GM23248 (cell line): ENCODE measurements around the gene IRS1. TPM values are rescaled to one million over a fixed set of nuclear protein-coding genes. Genes with fewer than 3 reads are reported as not detected.

Source experiments
- DNase-seq: peaks from one replicate; pipeline ENCODE4 v3.0.0-alpha.2; 2015
- H2AFZ ChIP-seq: fragments of 200-600 bp; sonication (generic); 2 replicates; pipeline ENCODE4 v1.6.1; 2016; ENCODE audit warnings: antibody characterized with exemption
- H3F3A ChIP-seq: fragments of 200-600 bp; sonication (generic); 2 replicates; pipeline ENCODE4 v1.6.1; 2016; ENCODE audit warnings: mild to moderate bottlenecking, antibody characterized with exemption, mixed run types; ENCODE audit not compliant: insufficient read depth
- H3K27ac ChIP-seq: fragments of 200-600 bp; sonication (generic); 2 replicates; pipeline ENCODE4 v1.5.1; 2016; ENCODE audit warnings: mild to moderate bottlenecking
- H3K27me3 ChIP-seq: fragments of 200-600 bp; sonication (generic); replicated peaks from 2 replicates; pipeline ENCODE4 v1.6.1; 2016; ENCODE audit warnings: mild to moderate bottlenecking; ENCODE audit not compliant: insufficient read depth
- H3K36me3 ChIP-seq: fragments of 200-600 bp; sonication (generic); 2 replicates; pipeline ENCODE4 v1.6.1; 2016; ENCODE audit warnings: low read depth, mild to moderate bottlenecking
- H3K4me1 ChIP-seq: fragments of 200-600 bp; sonication (generic); 2 replicates; pipeline ENCODE4 v1.6.1; 2016; ENCODE audit warnings: mild to moderate bottlenecking; ENCODE audit not compliant: insufficient read depth
- H3K4me2 ChIP-seq: fragments of 200-600 bp; sonication (generic); one replicate; pipeline ENCODE4 v1.6.1; 2016; ENCODE audit warnings: mild to moderate bottlenecking; ENCODE audit not compliant: unreplicated experiment
- H3K4me3 ChIP-seq: fragments of 200-600 bp; sonication (generic); 2 replicates; pipeline ENCODE4 v1.5.1; 2016; ENCODE audit warnings: mild to moderate bottlenecking
- H3K79me2 ChIP-seq: fragments of 200-600 bp; sonication (generic); 2 replicates; pipeline ENCODE4 v1.6.1; 2016; ENCODE audit warnings: mild to moderate bottlenecking; ENCODE audit not compliant: insufficient read depth
- H3K9ac ChIP-seq: fragments of 200-600 bp; sonication (generic); 2 replicates; pipeline ENCODE4 v1.6.1; 2016; ENCODE audit warnings: mild to moderate bottlenecking
- H3K9me2 ChIP-seq: fragments of 200-600 bp; sonication (generic); 2 replicates; pipeline ENCODE4 v1.6.1; 2016; ENCODE audit warnings: mixed run types, mild to moderate bottlenecking, moderate library complexity; ENCODE audit not compliant: insufficient read depth
- H3K9me3 ChIP-seq: fragments of 200-600 bp; sonication (generic); one replicate; pipeline ENCODE4 v1.6.1; 2017; ENCODE audit warnings: low read depth
- H4K20me1 ChIP-seq: fragments of 200-600 bp; sonication (generic); 2 replicates; pipeline ENCODE4 v1.6.0; 2016; ENCODE audit not compliant: insufficient read depth
- EZH2 ChIP-seq: fragments of 200-600 bp; sonication (generic); IDR thresholded peaks from 2 replicates; pipeline ENCODE4 v1.6.1; 2018; ENCODE audit warnings: antibody characterized with exemption, mild to moderate bottlenecking; ENCODE audit not compliant: insufficient read depth, poor library complexity, severe bottlenecking
- EZH2phosphoT487 ChIP-seq: fragments of 200-600 bp; sonication (generic); IDR thresholded peaks from 2 replicates; pipeline ENCODE4 v1.6.1; 2018; ENCODE audit warnings: antibody characterized with exemption, moderate library complexity, mild to moderate bottlenecking, low read depth; ENCODE audit not compliant: insufficient read depth
- WGBS, 2 experiments: methylation state at CpG; one replicate each; pipeline ENCODE4 v1.1.6; 2015 to 2017; ENCODE audit warnings: low lambda C conversion rate in 2 of 2, low coverage in 1 of 2; ENCODE audit errors: missing lambda C conversion rate in 2 of 2; 5-methylcytosine and 5-hydroxymethylcytosine counted together
- in situ Hi-C: fragments of 300-500 bp; cut with MboI; formaldehyde crosslinking; loops from 2 replicates; pipeline ENCODE4 v1.15.0; 2020
- polyA plus RNA-seq: library from polyadenylated mRNA; unstranded; fragments of >200 nt; fragmentation: Nextera tagmentation; extraction: Ambion mirVana; gene quantifications from 2 replicates; pipeline ENCODE4 v1.2.1, GENCODE V29; 2016
- total RNA-seq: library from RNA; depleted of rRNA; stranded (reverse); fragments of >200 nt; shearing (Covaris generic); gene quantifications from 2 replicates; pipeline ENCODE4 v1.2.3, GENCODE V29; 2014

IRS1 gene
- total and polyA plus RNA-seq, 2 experiments from 2014 or later, result 8.4 to 18.8 TPM

- Histone ChIP-seq H3K27me3 (no peaks in the 10 kb centered on the region), H3K79me2 (no peaks in the 10 kb centered on the region), H3K36me3 (no peaks in the 10 kb centered on the region), H3K9ac (no peak overlapping the region), H3K9me2 (no peaks in the 10 kb centered on the region), H3F3A (peaks cover 14% of the 10 kb centered on the region), H4K20me1 (no peaks in the 10 kb centered on the region), H3K9me3 (no peaks in the 10 kb centered on the region), H3K4me2 (no peak overlapping the region), H3K27ac (no peak overlapping the region), H2AFZ (no peak overlapping the region), H3K4me1 (peaks cover 15% of the 10 kb centered on the region), H3K4me3 (no peak overlapping the region)
- in situ Hi-C loops, result no loop called here
- no peak for DNase-seq
- no peak for TF ChIP-seq EZH2
- no peak for TF ChIP-seq EZH2phosphoT487
- WGBS, 2 experiments, result 96% methylated on average over 8 of the region's 8 CpGs
Measured at GRCh38 chr2:226705133-226705886, 94.3 kb downstream of the IRS1 start.

DNA sequence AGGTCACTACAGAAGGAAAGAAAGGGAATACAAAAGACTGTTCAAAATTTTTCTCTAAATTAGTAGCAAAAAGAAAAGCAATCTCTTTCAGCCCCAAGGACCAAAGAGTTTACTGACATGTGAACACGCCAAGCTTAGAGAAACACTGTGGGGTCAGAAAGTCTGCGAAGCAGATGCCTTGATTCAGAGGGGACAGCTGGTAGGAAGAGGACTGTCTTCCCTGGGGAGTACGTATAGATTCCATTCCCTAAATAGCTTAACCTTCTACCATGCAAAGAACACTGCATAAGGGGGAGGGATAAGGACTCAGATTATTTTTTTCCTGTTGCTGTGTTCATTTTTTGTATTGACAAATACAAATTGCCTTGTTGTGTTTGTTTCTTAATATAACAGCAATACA is 96.1 kb downstream of the IRS1 start:
- Histone ChIP-seq H3K79me2 (no peaks in the 10 kb centered on the region), H4K20me1 (no peaks in the 10 kb centered on the region), H2AFZ (no peak overlapping the region), H3K9ac (no peak overlapping the region), H3K4me3 (no peak overlapping the region), H3F3A (peaks cover 18% of the 10 kb centered on the region), H3K9me3 (no peaks in the 10 kb centered on the region), H3K27ac (no peak overlapping the region), H3K4me2 (no peak overlapping the region), H3K9me2 (no peaks in the 10 kb centered on the region), H3K27me3 (no peaks in the 10 kb centered on the region), H3K4me1 (peaks cover 19% of the 10 kb centered on the region), H3K36me3 (no peaks in the 10 kb centered on the region)
- in situ Hi-C loops, result no loop called here
- TF ChIP-seq EZH2 (no peak), EZH2phosphoT487 (no peak)
- no peak for DNase-seq
- WGBS, 2 experiments, result 97 to 98% methylated on average over 3 of the region's 3 CpGs

DNA sequence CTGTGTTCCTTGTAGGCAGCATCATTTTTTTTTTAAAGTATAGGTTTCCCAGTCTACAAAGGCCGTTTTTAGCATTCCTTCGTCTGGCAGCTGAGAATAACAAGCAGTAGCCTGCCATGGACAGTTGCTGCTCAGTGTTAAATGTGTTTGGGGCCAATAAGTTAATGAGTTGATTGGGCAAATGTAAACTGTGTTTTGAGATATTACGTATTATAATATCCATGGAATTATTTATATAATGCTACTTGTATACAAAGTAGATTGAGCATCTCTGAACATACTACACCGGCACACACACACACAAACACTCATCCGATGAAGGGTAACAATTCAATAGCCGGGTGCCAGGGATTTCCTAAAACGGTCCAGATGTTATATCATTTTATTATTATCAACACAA is 97.2 kb downstream of the IRS1 start:
- in situ Hi-C loops, result no loop called here
- no peaks in the 10 kb centered on the region for H3K79me2 ChIP-seq
- no peaks in the 10 kb centered on the region for H3K36me3 ChIP-seq
- 90 to 94% methylated on average over 7 of the region's 7 CpGs for WGBS, 2 experiments
- no peaks in the 10 kb centered on the region for H4K20me1 ChIP-seq
- no peaks in the 10 kb centered on the region for H3K9me3 ChIP-seq
- no peak overlapping the region for H3K27ac ChIP-seq
- no peaks in the 10 kb centered on the region for H3K9me2 ChIP-seq
- H3F3A ChIP-seq, result peaks cover 18% of the 10 kb centered on the region
- H3K4me3 ChIP-seq, result no peak overlapping the region
- no peak for DNase-seq
- no peak overlapping the region for H3K4me2 ChIP-seq
- H3K27me3 ChIP-seq, result no peaks in the 10 kb centered on the region
- no peak overlapping the region for H2AFZ ChIP-seq
- no peak for TF ChIP-seq EZH2
- no peak for TF ChIP-seq EZH2phosphoT487
- H3K9ac ChIP-seq, result no peak overlapping the region
- peaks cover 19% of the 10 kb centered on the region for H3K4me1 ChIP-seq

DNA sequence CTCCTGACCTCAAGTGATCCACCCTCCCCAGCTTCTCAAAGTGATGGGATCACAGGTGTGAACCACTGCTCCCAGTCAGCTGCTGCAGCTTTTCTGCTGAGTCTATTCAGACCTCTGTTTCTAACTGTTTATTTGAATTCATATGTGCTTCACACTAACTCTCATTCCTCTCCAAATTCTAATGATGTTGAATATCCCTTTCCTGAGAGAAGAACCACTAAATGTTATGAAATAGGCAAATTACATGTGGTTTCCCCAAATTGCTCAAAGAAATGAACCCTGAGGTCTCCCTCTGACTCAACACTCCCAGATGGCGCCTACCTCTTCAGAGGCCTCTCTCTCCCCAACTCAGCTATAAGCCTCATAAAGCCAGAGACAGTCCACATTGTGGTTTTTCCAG is 98.6 kb downstream of the IRS1 start:
- Histone ChIP-seq H3K27ac (peak overlapping the region; percentile 65), H3K27me3 (no peaks in the 10 kb centered on the region), H3K79me2 (no peaks in the 10 kb centered on the region), H3F3A (peaks cover 18% of the 10 kb centered on the region), H2AFZ (no peak overlapping the region), H3K9ac (no peak overlapping the region), H3K9me2 (no peaks in the 10 kb centered on the region), H3K4me2 (no peak overlapping the region), H3K36me3 (no peaks in the 10 kb centered on the region), H3K9me3 (no peaks in the 10 kb centered on the region), H3K4me3 (no peak overlapping the region), H3K4me1 (peaks cover 19% of the 10 kb centered on the region), H4K20me1 (no peaks in the 10 kb centered on the region)
- WGBS, 2 experiments, result 0 to 6% methylated on average over 1 of the region's 1 CpG
- TF ChIP-seq EZH2phosphoT487 (peak; percentile 94), EZH2 (no peak)
- in situ Hi-C loops, result no loop called here
- DNase-seq, result peak; percentile 95
